Measurements from ENCODE around the gene DAGLA. TPM values are rescaled to one million over a fixed set of nuclear protein-coding genes. Genes with fewer than 3 reads are reported as not detected.

The DAGLA gene
- total RNA-seq, 4 donors from 2014 or later = 11.9 to 31.4 (median 17.0) TPM

- intact Hi-C loops (cut with DNase I; ENCODE audit: low total_unique reads) = no loop called here
Measured at GRCh38 chr11:61697764-61698163, 17.6 kb downstream of the DAGLA start.

GRCh38 chr11:61698173-61698948 is 18.2 kb downstream of the DAGLA start:
- H3K27ac ChIP-seq = peak overlapping the region; percentile 80 to 97 (median 85)
- no peak for DNase-seq
- H3K9me3 ChIP-seq = no peaks in the 10 kb centered on the region
- intact Hi-C loops (cut with DNase I; ENCODE audit: low total_unique reads) (no loop called here), in situ Hi-C loops (cut with MboI; ENCODE audit: low pct_ligation_motif_present in 1 of 4, low pct_unique_long_range_greater_than_20kb in 1 of 4, low sequenced_read_pairs in 3 of 4) (no loop called here)
- no peaks in the 10 kb centered on the region for H3K27me3 ChIP-seq
- 66% methylated on average over 11 of the region's 11 CpGs; no CpG with 5 or more reads in 1 of the 2 donors for WGBS, 2 donors (ENCODE audit: low coverage in 1 of 2)
- H3K4me3 ChIP-seq = no peak overlapping the region
- peaks cover 56 to 84% (median 81%) of the 10 kb centered on the region in 4 donors for H3K4me1 ChIP-seq
- no peaks in the 10 kb centered on the region for H3K36me3 ChIP-seq
- TF ChIP-seq POLR2A (IDR thresholded peaks at IDR 0.05) (no peak), EP300 (IDR thresholded peaks at IDR 0.05; ENCODE audit: low read depth) (no peak), CTCF (IDR thresholded peaks at IDR 0.05) (no peak), POLR2AphosphoS5 (IDR thresholded peaks at IDR 0.05) (no peak)

More at GRCh38 chr11:61697764-61698163, 17.6 kb downstream of the DAGLA start:
- DNase-seq = no peak
- Histone ChIP-seq H3K27me3 (no peaks in the 10 kb centered on the region), H3K36me3 (no peaks in the 10 kb centered on the region), H3K4me3 (no peak overlapping the region), H3K4me1 (peaks cover 56 to 85% (median 81%) of the 10 kb centered on the region in 4 donors), H3K9me3 (no peaks in the 10 kb centered on the region), H3K27ac (peak overlapping the region; percentile 80 to 97 (median 85))
- no peak for TF ChIP-seq POLR2A (IDR thresholded peaks at IDR 0.05)
- TF ChIP-seq EP300 (IDR thresholded peaks at IDR 0.05; ENCODE audit: low read depth) = no peak
- TF ChIP-seq CTCF (IDR thresholded peaks at IDR 0.05) = no peak
- TF ChIP-seq POLR2AphosphoS5 (IDR thresholded peaks at IDR 0.05) = no peak
- in situ Hi-C loops (cut with MboI; ENCODE audit: low pct_ligation_motif_present in 1 of 4, low pct_unique_long_range_greater_than_20kb in 1 of 4, low sequenced_read_pairs in 3 of 4) = no loop called here
- WGBS, 2 donors (ENCODE audit: low coverage in 1 of 2) = 50 to 60% methylated on average over 1 of the region's 1 CpG

- WGBS, 2 donors (ENCODE audit: low coverage in 1 of 2) = 63% methylated on average over 13 of the region's 13 CpGs; no CpG with 5 or more reads in 1 of the 2 donors
- in situ Hi-C loops (cut with MboI; ENCODE audit: low pct_ligation_motif_present in 1 of 4, low pct_unique_long_range_greater_than_20kb in 1 of 4, low sequenced_read_pairs in 3 of 4) = no loop called here
- H3K36me3 ChIP-seq = no peaks in the 10 kb centered on the region
- no peaks in the 10 kb centered on the region for H3K27me3 ChIP-seq
- DNase-seq = peak; percentile 72
- peak overlapping the region; percentile 80 to 97 (median 85) for H3K27ac ChIP-seq
- intact Hi-C loops (cut with DNase I; ENCODE audit: low total_unique reads) = no loop called here
- TF ChIP-seq POLR2AphosphoS5 (IDR thresholded peaks at IDR 0.05) (no peak), POLR2A (IDR thresholded peaks at IDR 0.05) (no peak), CTCF (IDR thresholded peaks at IDR 0.05) (no peak), EP300 (IDR thresholded peaks at IDR 0.05; ENCODE audit: low read depth) (no peak)
- H3K9me3 ChIP-seq = no peaks in the 10 kb centered on the region
- H3K4me1 ChIP-seq = peaks cover 55 to 70% (median 67%) of the 10 kb centered on the region in 4 donors
- H3K4me3 ChIP-seq = no peak overlapping the region
Measured at GRCh38 chr11:61699737-61700160, 19.6 kb downstream of the DAGLA start.

GRCh38 chr11:61700212-61700611 is 20.0 kb downstream of the DAGLA start:
- Histone ChIP-seq H3K4me1 (peaks cover 50 to 65% (median 62%) of the 10 kb centered on the region in 4 donors), H3K9me3 (no peaks in the 10 kb centered on the region), H3K27me3 (no peaks in the 10 kb centered on the region), H3K27ac (peak overlapping the region; percentile 80 to 97 (median 85)), H3K36me3 (no peaks in the 10 kb centered on the region), H3K4me3 (no peak overlapping the region)
- intact Hi-C loops (cut with DNase I; ENCODE audit: low total_unique reads) = no loop called here
- in situ Hi-C loops (cut with MboI; ENCODE audit: low pct_ligation_motif_present in 1 of 4, low pct_unique_long_range_greater_than_20kb in 1 of 4, low sequenced_read_pairs in 3 of 4) = no loop called here
- TF ChIP-seq POLR2AphosphoS5 (IDR thresholded peaks at IDR 0.05) = peak in 2 of 3 donors; percentile 37 to 52
- no peak for TF ChIP-seq POLR2A (IDR thresholded peaks at IDR 0.05)
- no peak for TF ChIP-seq CTCF (IDR thresholded peaks at IDR 0.05)
- no peak for TF ChIP-seq EP300 (IDR thresholded peaks at IDR 0.05; ENCODE audit: low read depth)
- 18 to 47% methylated on average over 2 to 5 of the region's 5 CpGs for WGBS, 2 donors (ENCODE audit: low coverage in 1 of 2)
- DNase-seq = peak; percentile 87
